Stimulated activated CD4-positive, alpha-beta T cell treated with anti-CD3 and anti-CD28 coated beads, Interleukin-2, amount 100 ng/mL, for 48 hours (primary cell): ENCODE data around the gene RANBP9.
A peak's percentile ranks its signal among the peaks of the same experiment; 100 is the strongest.

Experiments
- DNase-seq, 2 donors: peaks; one replicate each; pipeline ENCODE4 v3.0.0-alpha.2; 2020

The RANBP9 gene

DNA sequence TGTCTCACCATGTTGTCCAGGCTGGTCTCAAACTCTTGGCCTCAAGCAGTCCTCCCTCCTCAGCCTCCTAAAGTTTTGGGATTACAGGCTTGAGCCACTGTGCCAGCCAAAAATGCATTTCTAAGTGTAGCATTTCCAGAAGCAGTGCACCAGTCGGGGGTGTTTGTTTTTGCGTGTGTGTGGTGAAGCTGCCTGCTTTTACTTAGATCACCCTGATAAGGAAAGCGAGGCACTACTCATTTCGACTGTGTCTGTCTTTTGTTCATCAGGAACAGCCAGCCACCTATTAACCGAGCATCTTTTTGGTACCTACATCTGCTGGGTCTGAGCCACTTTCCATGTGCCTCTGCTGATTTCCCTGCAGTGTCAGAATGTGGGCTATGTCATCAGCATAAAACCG, 118.5 kb downstream of the RANBP9 start:
- DNase-seq: no peak

DNA sequence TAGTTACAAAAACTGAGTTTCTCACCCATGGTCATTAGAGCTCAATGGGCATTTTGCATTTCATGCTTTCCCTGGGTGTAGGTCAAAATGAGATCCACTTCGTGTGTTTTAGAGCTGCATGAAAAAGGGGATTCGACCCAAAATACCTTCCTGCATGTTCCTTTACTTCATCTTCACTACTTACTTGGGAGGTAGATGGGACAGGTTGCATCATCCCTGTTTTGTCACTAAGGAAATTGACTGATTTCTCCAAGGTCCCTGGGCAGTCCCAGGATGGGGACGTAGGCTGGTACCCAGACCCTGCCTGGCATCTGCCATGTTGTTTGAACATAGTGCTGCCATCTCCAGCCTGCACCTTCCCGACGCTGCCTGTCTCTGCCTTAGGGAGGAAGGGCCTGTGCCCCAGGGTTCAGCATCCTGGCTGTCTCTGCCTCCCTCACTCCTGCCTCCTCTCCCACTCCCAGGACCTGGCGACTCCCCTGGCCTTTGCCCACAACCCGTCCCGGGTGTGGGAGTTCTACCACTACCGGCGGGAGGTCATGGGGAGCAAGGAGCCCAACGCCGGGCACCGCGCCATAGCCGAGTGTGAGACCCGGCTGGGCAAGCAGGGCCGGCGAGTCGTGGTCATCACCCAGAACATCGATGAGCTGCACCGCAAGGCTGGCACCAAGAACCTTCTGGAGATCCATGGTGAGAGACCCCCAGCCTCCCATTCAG, 120.3 kb downstream of the RANBP9 start:
- DNase-seq: no peak

DNA sequence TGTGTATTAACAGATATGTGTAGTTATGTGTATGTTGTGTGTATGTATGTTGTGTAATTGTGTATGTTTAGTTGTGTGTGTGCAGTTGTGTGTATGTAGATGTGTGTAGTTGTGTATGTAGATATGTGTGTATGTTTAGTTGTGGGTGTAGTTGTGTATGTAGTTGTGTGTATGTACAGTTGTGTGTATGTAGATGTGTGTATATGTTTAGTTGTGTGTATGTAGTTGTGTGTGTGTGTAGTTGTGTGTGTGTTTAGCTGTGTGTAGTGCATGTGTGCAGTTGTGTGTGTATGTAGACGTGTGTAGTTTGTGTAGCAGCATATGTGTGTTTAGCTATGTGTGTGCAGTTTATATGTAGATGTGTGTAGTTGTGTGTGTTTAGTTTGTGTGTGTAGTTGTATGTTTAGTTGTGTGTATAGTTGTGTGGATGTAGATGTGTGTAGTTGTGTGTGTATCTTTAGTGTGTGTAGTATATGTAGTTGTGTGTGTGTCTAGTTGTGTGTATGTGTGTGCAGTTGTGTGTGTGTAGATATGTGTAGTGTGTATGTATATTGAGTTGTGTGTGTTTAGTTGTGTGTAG, 121.0 kb downstream of the RANBP9 start:
- no peak for DNase-seq

DNA sequence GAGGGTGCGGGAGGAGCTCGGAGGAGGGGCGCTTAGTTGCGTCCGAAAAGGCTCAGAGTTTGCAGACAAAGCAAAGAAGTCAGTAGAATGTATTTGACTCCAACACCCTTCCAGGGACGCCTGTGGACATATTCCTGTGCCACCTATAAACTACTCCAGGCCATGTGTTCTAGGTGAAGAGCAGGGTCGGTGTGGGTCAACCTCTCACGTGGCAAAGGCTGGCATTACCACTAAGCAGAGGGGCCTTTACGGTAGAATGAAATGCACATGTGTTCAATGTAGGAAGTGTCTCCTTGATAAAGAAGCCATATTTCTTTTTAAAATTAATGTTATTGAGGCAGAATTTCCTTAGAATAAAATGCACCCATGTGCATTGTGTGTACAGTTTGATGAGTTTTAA, 121.8 kb downstream of the RANBP9 start:
- no peak for DNase-seq

DNA sequence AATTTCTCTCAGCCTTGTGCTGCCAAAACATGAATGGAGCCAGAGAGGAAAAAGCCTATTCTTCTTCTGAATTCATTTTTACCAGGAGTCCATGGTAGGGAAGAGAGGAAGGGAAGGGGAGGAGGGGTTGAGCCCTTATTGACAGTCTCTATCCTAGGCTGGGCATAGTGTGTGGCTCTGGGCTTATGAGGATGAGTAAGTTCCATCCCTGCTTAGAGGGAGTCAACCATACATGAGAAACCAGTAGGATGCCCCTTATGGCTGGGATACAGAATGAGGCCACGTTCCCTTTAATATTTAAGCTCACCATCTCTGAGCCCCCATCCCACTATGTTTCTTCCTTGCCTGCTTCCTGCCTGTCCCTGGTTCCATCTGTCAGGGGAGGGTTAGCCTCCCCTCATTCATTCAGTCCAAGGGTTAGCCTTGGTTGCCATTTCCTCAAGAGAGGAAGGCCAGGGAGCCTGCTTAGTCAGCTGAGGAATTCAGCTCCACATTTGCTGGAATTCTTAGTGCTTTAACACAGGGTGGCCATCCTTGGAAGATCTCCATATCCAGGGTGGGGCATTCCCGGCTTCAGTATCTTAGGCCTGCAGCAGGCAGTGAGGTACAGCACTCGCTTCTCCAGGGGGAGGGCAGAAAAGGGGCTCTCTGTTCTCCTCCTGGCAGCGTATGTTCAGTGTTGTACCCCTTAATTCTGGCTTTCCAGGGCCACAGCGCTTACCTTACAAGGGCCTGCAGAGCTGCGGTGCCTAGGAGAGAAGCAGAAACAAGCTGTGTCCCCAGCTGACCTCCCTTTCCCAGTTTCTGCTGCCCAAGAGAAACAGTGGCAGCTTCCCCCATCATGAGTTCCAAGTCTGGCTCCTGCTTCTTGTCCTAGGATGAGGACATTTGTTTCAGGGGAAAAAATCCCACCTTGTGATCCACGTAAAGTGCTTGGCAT, 124.8 kb downstream of the RANBP9 start:
- DNase-seq: no peak

DNA sequence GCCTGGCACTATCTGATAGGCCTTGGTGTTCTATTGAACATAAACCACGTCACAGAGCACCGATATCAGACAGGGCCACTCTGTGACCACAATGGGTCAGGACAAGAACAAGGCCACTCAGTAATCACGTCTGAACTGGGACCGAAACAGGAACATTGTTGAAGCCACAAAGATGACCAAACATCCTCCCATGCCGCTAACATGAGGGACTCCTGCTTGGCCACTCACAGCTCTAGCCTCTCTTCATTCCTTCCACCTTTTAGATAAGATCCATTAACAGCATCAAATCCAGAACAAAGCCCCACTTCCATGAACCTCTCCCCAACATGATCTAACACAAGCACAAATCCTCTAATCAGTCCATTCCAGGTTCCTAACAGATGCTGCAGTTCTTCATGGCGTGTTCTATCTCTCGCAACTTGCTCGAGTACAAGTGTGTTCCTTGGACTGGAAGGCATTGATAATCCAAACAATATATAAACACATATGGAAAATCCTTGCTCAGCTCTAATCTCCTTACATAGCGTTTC, 129.9 kb downstream of the RANBP9 start:
- no peak for DNase-seq

DNA sequence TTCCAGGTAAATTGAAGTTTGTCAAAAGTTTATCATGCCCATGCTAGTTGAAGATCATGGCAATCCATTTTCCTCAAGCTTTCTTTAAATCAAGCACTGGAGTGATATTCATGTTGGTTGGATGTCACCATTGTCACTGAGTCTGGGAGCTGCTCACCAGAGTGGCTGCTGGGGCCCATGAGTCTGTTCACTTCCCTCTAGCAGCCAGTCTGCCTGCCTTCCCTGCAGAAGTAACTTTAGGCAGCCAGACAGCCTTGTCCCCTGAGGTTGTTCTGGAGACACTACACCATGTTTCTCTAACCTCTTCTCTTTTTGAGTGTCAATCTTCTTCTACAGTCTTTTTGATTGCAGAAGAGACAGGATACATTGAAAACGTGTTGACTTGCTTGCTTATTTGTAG, 131.7 kb downstream of the RANBP9 start:
- DNase-seq: no peak

DNA sequence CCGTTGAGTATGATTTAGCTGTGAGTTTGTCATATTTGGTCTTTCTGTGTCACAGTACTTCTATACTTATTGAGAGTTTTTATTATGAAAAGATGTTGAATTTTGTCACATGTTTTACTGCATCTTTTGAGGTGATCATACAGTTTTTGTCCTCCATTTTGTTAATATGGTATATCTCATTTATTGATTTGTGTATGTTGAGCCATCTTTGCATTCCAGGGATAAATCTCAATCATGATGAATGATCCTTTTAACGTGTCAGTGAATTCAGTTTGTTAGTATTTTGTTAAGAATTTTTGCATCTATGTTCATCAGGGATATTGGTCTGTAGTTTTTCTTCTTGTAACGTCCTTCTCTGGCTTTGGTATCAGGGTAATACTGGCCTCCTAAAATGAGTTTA, 133.7 kb downstream of the RANBP9 start:
- no peak for DNase-seq

DNA sequence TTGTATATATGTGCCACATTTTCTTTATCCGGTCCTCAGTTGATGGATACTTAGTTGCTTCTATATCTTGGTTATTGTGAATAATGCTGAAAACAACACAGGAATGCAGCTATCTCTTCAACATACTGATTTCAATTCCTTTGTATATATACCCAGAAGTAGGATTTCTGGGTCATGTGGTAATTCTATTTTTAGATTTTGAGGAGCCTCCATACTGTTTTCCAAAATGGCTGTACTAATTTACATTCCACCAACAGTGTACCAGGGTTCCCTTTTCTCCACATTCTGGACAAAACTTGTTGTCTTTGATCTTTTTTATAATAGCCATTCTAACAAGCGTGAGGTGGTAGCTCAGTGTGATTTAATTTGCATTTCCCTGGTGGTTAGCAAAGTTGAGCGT, 135.6 kb downstream of the RANBP9 start:
- DNase-seq: no peak

DNA sequence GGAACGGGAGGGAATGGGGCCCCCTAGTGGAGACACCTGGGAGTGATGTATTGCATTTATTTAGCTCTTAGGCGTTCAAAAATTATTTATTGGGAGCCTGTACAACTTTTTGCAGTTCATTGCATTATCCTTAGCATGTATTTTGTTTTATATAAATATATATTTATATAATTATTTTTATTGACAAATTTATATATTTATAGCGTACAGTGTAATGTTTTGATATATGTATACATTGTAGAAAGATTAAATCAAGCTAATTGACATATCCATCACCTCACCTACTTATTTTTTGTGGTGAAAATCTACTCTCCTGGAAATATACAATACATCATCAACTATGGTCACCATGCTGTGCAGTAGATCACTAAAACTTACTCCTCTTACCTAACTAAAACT, 136.3 kb downstream of the RANBP9 start:
- DNase-seq: no peak

DNA sequence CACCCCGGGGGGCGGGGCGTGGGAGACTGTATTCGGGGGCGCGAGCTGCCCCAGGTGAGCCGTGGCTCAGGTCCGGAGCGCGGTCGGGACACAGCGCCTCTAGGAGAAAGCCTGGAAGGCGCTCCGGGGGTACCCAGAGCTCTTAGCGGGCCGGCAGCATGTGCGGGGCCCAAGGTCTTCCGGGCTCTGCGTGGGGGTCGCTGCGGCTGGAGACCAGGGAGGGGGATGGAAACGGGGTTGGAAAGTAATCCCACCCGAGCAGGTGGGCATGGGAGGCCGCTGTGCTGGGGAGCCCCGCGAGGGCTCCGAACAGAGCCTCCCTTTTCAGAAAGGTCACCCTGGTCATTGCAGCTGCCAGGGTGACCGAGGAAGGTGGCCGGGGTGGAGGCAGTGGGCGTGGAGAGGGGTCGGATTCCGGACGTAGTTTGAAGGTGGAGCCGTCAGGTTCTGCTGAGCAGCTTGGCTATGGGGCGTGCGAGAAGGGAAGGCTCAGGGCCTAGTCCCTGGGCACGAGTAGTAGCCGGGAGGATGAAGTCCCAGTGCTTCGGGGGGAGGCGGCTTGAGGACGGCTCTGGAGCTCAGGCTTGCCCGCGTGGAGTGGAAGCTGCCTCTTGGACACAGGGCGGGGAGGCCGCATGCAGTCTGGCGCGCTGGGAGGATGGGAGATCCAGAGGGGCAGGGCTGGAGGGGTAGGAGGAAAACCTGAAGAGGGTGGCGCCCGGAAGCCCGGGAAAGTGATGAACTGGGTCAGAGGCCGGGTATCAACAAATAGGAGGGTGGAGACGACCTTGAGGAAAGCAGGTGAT, 136.9 kb downstream of the RANBP9 start, which contains the start of gene SIRT5:
SIRT5 (plus strand) TSS at position 31 of the 806 bp plus-strand sequence. CDS start 9,510 bp downstream, outside the sequence.
- DNase-seq: peak; percentile 73 to 79

DNA sequence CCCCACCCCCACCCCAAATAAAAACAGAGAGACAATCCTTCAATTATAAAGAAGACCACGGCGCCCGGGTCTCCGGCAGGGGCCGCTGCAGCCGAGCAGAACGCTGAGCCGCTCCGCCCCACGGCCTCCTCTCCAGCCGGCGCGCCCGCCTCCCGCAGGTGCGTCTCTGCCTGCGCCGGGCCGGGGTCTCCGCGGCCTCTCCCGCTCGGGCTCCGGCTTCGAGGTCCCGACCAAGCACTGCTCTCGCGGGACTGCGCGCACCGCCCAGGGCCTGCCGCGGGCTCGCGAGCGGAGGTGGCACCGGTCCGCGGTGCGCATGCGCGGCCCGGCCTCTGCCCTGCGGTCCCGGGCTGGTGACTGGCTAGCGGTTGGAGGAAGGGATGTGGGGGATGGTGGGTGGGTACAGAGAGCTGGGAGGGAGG, 137.5 kb downstream of the RANBP9 start:
- DNase-seq: peak; percentile 82 to 87

DNA sequence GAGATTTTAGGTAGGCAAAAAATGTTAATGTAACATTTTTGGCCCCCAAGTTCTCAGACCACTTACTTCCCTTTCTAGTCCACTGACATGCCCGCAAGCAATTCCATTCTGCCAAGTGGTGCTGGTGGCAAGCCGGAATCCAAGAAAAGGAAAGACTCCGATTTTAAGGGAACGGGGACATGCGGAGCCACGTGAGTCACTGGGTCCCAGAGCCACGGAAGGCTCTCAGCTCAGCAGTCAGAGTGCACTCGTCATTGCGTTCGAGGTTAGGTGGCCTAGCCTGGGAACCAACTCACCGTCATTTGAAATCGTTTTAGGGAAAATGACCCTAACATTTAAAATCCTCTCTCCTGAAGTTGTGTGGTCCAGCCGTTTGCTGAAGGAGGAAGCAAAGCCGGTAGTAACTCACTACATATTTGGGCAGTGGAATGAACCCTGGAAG, 137.9 kb downstream of the RANBP9 start:
- DNase-seq: peak in 1 of 2 donors; percentile 21

DNA sequence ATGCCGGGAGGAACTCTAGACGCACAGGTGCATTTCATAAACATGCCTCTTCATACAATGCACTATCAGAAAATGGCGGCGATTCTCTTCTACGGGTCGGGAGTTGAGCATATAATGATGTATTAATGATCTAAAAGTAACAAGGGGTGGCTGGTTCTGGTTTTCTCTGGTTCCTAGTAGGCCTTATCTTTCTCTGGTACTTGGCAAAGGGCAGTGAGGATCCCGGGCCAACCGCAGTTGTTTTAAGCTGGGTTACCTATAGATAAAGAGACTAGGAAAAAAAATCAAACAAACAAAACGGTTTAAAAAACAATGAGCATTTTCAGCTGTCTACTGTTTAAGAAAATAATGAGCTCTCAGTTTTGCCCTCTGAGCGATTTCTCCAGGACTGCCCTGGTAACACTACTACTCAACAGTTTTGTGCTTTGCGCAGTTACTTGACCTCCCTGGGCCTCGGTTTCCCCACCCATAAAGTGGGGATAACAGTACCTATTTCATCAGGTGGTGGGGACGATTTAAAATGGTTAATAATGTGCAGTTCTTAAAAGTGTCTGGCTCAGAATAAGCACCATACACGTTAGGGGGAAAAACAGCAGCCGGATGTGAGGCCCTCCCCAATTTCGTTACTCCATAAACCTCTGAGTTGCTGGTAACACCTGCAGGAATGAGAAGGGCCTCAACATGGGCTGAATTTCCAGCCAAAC, 138.5 kb downstream of the RANBP9 start:
- DNase-seq: no peak

DNA sequence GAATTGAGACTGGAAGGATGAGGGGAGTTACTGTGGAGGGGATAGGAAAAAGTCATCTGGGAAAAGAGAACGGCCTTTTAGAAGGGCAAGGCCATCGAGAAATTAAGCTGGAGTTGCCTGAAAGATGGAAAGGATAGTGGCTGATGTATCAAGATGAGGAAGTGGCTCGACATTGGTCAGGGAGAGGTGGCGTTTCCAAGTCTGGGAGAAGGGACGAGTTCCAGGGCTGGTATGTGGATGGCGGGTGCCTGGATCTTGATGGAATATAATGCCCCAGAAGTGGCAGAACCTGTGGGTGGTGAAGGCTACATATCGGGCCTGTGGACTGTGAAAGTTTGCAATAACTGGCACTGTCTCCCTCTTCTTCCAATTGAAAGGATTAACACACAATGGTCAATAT, 139.4 kb downstream of the RANBP9 start:
- no peak for DNase-seq
